Tibial artery (tissue), 4 donors: ENCODE measurements around the gene TMEM30A.

Experiments
- DNase-seq, 2 donors: peaks; one replicate each; pipeline ENCODE4 v3.0.0-alpha.2; 2019
- H3K27ac ChIP-seq, 2 donors: fragments of 200-600 bp; sonication (generic) in 1 of 2; 1 replicate in 1 of 2; 2 replicates in 1 of 2; pipeline ENCODE4 v1.5.1; 2018 to 2019; ENCODE audit warnings: mild to moderate bottlenecking in 1 of 2
- H3K27me3 ChIP-seq, 2 donors: fragments of 200-600 bp; sonication (generic) in 1 of 2; one replicate each; pipeline versions ENCODE4 v1.5.1 to v1.6.0; 2016 to 2019
- H3K36me3 ChIP-seq, 3 donors: fragments of 200-600 bp; sonication (generic) in 2 of 3; one replicate each; pipeline ENCODE4 v1.5.1; 2016 to 2019; ENCODE audit warnings: mild to moderate bottlenecking in 2 of 3
- H3K4me1 ChIP-seq, 4 donors: fragments of 200-600 bp; sonication (generic) in 2 of 4; 1 replicate in 3 of 4; 2 replicates in 1 of 4; pipeline ENCODE4 v1.5.1; 2016 to 2019
- H3K4me3 ChIP-seq, 2 donors: fragments of 200-600 bp; sonication (generic) in 1 of 2; 1 replicate in 1 of 2; 2 replicates in 1 of 2; pipeline ENCODE4 v1.5.1; 2018 to 2019; ENCODE audit warnings: mild to moderate bottlenecking in 2 of 2
- H3K9me3 ChIP-seq, 3 donors: fragments of 200-600 bp; sonication (generic) in 1 of 3; one replicate each; pipeline ENCODE4 v1.5.1; 2016 to 2019
- intact Hi-C: fragments of 100-400 bp; cut with DNase I; formaldehyde crosslinking; loops from one replicate; pipeline ENCODE4 v1.15.0; 2023; ENCODE audit warnings: low total_unique reads
- TF ChIP-seq, protein P1 (sequence below), 2 experiments: fragments of 200-600 bp in 1 of 2; fragments of 450-650 bp in 1 of 2; IDR thresholded peaks; one replicate each; pipeline ENCODE4 v1.5.1; 2017 to 2019; ENCODE audit warnings: antibody characterized with exemption in 2 of 2, mild to moderate bottlenecking in 1 of 2, moderate library complexity in 1 of 2

TMEM30A gene

GRCh38 chr6:75307364-75308004, 22.9 kb upstream of the TMEM30A start:
- no peak overlapping the region for H3K27ac ChIP-seq
- DNase-seq: no peak
- H3K9me3 ChIP-seq: no peaks in the 10 kb centered on the region
- no peaks in the 10 kb centered on the region for H3K36me3 ChIP-seq
- H3K27me3 ChIP-seq: no peaks in the 10 kb centered on the region
- TF ChIP-seq, protein P1, sequence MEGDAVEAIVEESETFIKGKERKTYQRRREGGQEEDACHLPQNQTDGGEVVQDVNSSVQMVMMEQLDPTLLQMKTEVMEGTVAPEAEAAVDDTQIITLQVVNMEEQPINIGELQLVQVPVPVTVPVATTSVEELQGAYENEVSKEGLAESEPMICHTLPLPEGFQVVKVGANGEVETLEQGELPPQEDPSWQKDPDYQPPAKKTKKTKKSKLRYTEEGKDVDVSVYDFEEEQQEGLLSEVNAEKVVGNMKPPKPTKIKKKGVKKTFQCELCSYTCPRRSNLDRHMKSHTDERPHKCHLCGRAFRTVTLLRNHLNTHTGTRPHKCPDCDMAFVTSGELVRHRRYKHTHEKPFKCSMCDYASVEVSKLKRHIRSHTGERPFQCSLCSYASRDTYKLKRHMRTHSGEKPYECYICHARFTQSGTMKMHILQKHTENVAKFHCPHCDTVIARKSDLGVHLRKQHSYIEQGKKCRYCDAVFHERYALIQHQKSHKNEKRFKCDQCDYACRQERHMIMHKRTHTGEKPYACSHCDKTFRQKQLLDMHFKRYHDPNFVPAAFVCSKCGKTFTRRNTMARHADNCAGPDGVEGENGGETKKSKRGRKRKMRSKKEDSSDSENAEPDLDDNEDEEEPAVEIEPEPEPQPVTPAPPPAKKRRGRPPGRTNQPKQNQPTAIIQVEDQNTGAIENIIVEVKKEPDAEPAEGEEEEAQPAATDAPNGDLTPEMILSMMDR (IDR thresholded peaks at IDR 0.05): no peak
- H3K4me1 ChIP-seq: peaks cover 0 to 10% (median 0%) of the 10 kb centered on the region in 4 donors
- intact Hi-C loops: no loop called here
- H3K4me3 ChIP-seq: no peak overlapping the region

DNA sequence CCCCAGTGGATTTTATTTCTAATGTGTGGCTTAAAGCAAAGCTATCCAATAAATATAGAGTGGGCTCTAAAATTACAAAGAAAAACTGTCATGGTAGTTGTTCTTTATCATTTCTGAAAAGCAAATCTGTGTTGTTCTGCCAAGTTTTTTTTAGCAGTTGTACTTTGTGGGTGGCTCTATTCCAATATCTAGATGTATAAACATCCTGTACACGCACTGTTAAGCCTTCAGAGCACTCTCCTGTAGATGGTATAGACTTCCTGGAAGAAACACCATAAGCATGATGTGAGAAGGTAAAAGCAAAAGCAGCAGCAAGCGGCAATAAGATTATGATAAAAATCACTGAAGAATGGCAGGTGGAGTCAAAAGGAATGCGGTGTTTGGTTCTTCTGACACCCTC, 21.5 kb upstream of the TMEM30A start:
- Histone ChIP-seq H3K4me3 (no peak overlapping the region), H3K9me3 (no peaks in the 10 kb centered on the region), H3K4me1 (peaks cover 0 to 10% (median 0%) of the 10 kb centered on the region in 4 donors), H3K36me3 (no peaks in the 10 kb centered on the region), H3K27ac (no peak overlapping the region), H3K27me3 (no peaks in the 10 kb centered on the region)
- intact Hi-C loops: no loop called here
- TF ChIP-seq, protein P1 (IDR thresholded peaks at IDR 0.05): no peak
- no peak for DNase-seq

DNA sequence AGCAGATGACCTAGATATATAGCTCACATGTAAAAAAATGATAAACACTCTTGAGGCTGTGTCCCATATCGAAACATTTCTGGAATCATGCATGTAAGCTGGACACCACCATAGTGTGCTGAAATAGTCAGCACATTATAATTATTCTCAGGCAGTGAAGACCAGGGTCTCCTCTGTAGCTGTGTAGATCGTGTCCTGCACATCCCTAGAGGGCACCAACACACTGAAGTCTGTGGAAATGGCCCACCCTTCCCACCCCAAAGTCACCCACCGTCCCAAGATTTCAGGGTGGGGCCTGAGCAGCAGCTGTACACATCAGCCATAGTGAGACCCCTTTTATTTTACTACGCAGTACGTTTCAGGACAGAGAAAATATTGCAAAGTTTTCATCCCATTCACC, 21.0 kb upstream of the TMEM30A start:
- Histone ChIP-seq H3K36me3 (no peaks in the 10 kb centered on the region), H3K9me3 (no peaks in the 10 kb centered on the region), H3K4me3 (no peak overlapping the region), H3K27ac (no peak overlapping the region), H3K4me1 (peaks cover 0 to 14% (median under 1%) of the 10 kb centered on the region in 4 donors), H3K27me3 (no peaks in the 10 kb centered on the region)
- DNase-seq: no peak
- intact Hi-C loops: no loop called here
- TF ChIP-seq, protein P1 (IDR thresholded peaks at IDR 0.05): no peak

GRCh38 chr6:75302280-75302679, 17.7 kb upstream of the TMEM30A start:
- intact Hi-C loops: no loop called here
- Histone ChIP-seq H3K27ac (no peak overlapping the region), H3K4me1 (peaks cover 0 to 26% (median 7%) of the 10 kb centered on the region in 4 donors), H3K36me3 (no peaks in the 10 kb centered on the region), H3K9me3 (no peaks in the 10 kb centered on the region), H3K4me3 (no peak overlapping the region), H3K27me3 (no peaks in the 10 kb centered on the region)
- DNase-seq: no peak
- TF ChIP-seq, protein P1 (IDR thresholded peaks at IDR 0.05): no peak

- H3K27ac ChIP-seq: no peak overlapping the region
- DNase-seq: no peak
- TF ChIP-seq, protein P1 (IDR thresholded peaks at IDR 0.05): no peak
- no peak overlapping the region for H3K4me3 ChIP-seq
- intact Hi-C loops: no loop called here
- no peaks in the 10 kb centered on the region for H3K9me3 ChIP-seq
- no peaks in the 10 kb centered on the region for H3K27me3 ChIP-seq
- peaks cover 0 to 26% (median 7%) of the 10 kb centered on the region in 4 donors for H3K4me1 ChIP-seq
- no peaks in the 10 kb centered on the region for H3K36me3 ChIP-seq
These were observed 16.9 kb upstream of the TMEM30A start for GRCh38 chr6:75301537-75301936.
